DOHH2 (cell line): Measurements from ENCODE around the gene AKNA.

Source experiments
- H3F3A ChIP-seq: fragments of 200-600 bp; sonication (generic), shearing (Covaris generic); 2 replicates; pipeline ENCODE4 v1.6.0; 2016; ENCODE audit warnings: antibody characterized with exemption, mild to moderate bottlenecking; ENCODE audit not compliant: control insufficient read depth, insufficient read depth
- H3K27ac ChIP-seq: fragments of 200-600 bp; sonication (generic); 2 replicates; pipeline ENCODE4 v1.5.1; 2014; ENCODE audit warnings: low read depth, mild to moderate bottlenecking, low read length, moderate library complexity
- H3K27me3 ChIP-seq: fragments of 200-600 bp; sonication (generic); 2 replicates; pipeline ENCODE4 v1.6.1; 2014; ENCODE audit warnings: mild to moderate bottlenecking, low read length, mixed read lengths; ENCODE audit not compliant: control insufficient read depth
- H3K36me3 ChIP-seq: fragments of 200-600 bp; sonication (generic); 2 replicates; pipeline ENCODE4 v1.6.1; 2014; ENCODE audit warnings: mild to moderate bottlenecking, low read length, moderate library complexity, mixed read lengths; ENCODE audit not compliant: control insufficient read depth
- H3K4me1 ChIP-seq: fragments of 200-600 bp; sonication (generic); 2 replicates; pipeline ENCODE4 v1.6.1; 2014; ENCODE audit warnings: mild to moderate bottlenecking, low read length, mixed read lengths; ENCODE audit not compliant: control insufficient read depth
- H3K4me2 ChIP-seq: fragments of 200-600 bp; sonication (generic); 2 replicates; pipeline ENCODE4 v1.6.0; 2014; ENCODE audit warnings: mild to moderate bottlenecking, low read length, moderate library complexity
- H3K4me3 ChIP-seq: fragments of 200-600 bp; sonication (generic); 2 replicates; pipeline ENCODE4 v1.5.1; 2014; ENCODE audit warnings: mild to moderate bottlenecking, low read length, mixed read lengths
- H3K79me2 ChIP-seq: fragments of 200-600 bp; sonication (generic); 2 replicates; pipeline ENCODE4 v1.6.1; 2014; ENCODE audit warnings: mild to moderate bottlenecking, low read length, mixed read lengths; ENCODE audit not compliant: control insufficient read depth
- H3K9me2 ChIP-seq: fragments of 200-600 bp; sonication (generic); replicated peaks from 2 replicates; pipeline ENCODE4 v1.6.1; 2014; ENCODE audit warnings: mild to moderate bottlenecking, low read length, mixed read lengths; ENCODE audit not compliant: control insufficient read depth
- H3K9me3 ChIP-seq: fragments of 200-600 bp; sonication (generic); 2 replicates; pipeline ENCODE4 v1.6.1; 2014; ENCODE audit warnings: antibody characterized with exemption, low read length, mixed read lengths; ENCODE audit not compliant: control insufficient read depth, insufficient read depth
- H4K20me1 ChIP-seq: fragments of 200-600 bp; sonication (generic); 2 replicates; pipeline ENCODE4 v1.6.0; 2014; ENCODE audit warnings: low read depth, mild to moderate bottlenecking, antibody characterized with exemption, low read length, moderate library complexity; ENCODE audit not compliant: control insufficient read depth, insufficient read depth
- EZH2phosphoT487 ChIP-seq: fragments of 200-600 bp; sonication (generic); IDR thresholded peaks from 2 replicates; pipeline ENCODE4 v1.6.1; 2017; ENCODE audit warnings: borderline replicate concordance, mild to moderate bottlenecking, antibody characterized with exemption, low read length, moderate library complexity, mixed read lengths
- TF ChIP-seq, protein P1 (sequence below): fragments of 200-600 bp; sonication (generic); IDR thresholded peaks from one replicate; pipeline ENCODE4 v1.5.1; 2014; ENCODE audit warnings: antibody characterized with exemption, mild to moderate bottlenecking, low read depth, low read length; ENCODE audit not compliant: poor library complexity, severe bottlenecking

AKNA gene

GRCh38 chr9:114403153-114403756 lies 15.5 kb upstream of the AKNA start:
- Histone ChIP-seq H3F3A (no peaks in the 10 kb centered on the region; the same call in 1 of the 2 replicates), H3K4me1 (peaks cover 12% of the 10 kb centered on the region), H3K9me2 (no peaks in the 10 kb centered on the region), H3K27me3 (no peaks in the 10 kb centered on the region), H3K4me2 (no peak overlapping the region), H3K36me3 (no peaks in the 10 kb centered on the region), H3K9me3 (no peaks in the 10 kb centered on the region), H3K4me3 (no peak overlapping the region), H3K79me2 (no peaks in the 10 kb centered on the region), H3K27ac (no peak overlapping the region), H4K20me1 (no peaks in the 10 kb centered on the region)
- TF ChIP-seq, protein P1, sequence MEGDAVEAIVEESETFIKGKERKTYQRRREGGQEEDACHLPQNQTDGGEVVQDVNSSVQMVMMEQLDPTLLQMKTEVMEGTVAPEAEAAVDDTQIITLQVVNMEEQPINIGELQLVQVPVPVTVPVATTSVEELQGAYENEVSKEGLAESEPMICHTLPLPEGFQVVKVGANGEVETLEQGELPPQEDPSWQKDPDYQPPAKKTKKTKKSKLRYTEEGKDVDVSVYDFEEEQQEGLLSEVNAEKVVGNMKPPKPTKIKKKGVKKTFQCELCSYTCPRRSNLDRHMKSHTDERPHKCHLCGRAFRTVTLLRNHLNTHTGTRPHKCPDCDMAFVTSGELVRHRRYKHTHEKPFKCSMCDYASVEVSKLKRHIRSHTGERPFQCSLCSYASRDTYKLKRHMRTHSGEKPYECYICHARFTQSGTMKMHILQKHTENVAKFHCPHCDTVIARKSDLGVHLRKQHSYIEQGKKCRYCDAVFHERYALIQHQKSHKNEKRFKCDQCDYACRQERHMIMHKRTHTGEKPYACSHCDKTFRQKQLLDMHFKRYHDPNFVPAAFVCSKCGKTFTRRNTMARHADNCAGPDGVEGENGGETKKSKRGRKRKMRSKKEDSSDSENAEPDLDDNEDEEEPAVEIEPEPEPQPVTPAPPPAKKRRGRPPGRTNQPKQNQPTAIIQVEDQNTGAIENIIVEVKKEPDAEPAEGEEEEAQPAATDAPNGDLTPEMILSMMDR, result no peak
- TF ChIP-seq EZH2phosphoT487, result no peak

GRCh38 chr9:114401344-114401743 lies 13.6 kb upstream of the AKNA start:
- Histone ChIP-seq H3K36me3 (peaks cover 3% of the 10 kb centered on the region), H3K4me2 (no peak overlapping the region)

DNA sequence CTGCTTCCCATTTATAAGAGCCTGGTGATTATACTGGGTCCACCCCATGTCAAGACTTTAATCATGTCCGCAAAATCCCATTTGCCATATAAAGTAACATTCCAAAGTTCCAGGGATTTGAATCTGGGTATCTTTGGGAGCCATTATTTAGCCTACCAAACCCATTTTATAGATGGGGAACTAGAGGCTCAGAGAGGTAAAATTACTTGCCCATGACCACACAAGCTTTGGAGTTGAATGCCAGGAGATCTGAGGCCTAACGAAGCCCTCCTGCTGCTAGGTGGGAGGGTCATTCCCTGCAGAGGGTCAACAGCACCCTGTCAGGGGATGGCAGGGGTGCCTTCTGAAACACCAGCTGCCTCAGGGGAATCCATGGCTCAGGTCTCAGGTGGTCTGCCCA lies 13.0 kb upstream of the AKNA start:
- H3K27ac ChIP-seq, result no peak overlapping the region

More at GRCh38 chr9:114401344-114401743, 13.6 kb upstream of the AKNA start:
- no peak overlapping the region for H3K27ac ChIP-seq
- H3K9me3 ChIP-seq, result no peaks in the 10 kb centered on the region
- TF ChIP-seq, protein P1, result no peak
- TF ChIP-seq EZH2phosphoT487, result no peak
- H3K79me2 ChIP-seq, result peaks cover 12% of the 10 kb centered on the region
- no peaks in the 10 kb centered on the region for H3K27me3 ChIP-seq
- H3K9me2 ChIP-seq, result no peaks in the 10 kb centered on the region
- no peak overlapping the region for H3K4me3 ChIP-seq
- H4K20me1 ChIP-seq, result no peaks in the 10 kb centered on the region
- no peaks in the 10 kb centered on the region; the same call in 1 of the 2 replicates for H3F3A ChIP-seq
- peaks cover 22% of the 10 kb centered on the region for H3K4me1 ChIP-seq

More for the DNA sequence above, 13.0 kb upstream of the AKNA start:
- TF ChIP-seq, protein P1, result no peak
- Histone ChIP-seq H3K4me3 (no peak overlapping the region), H3F3A (no peaks in the 10 kb centered on the region; the same call in 1 of the 2 replicates), H3K9me3 (no peaks in the 10 kb centered on the region), H3K4me1 (peaks cover 26% of the 10 kb centered on the region), H3K9me2 (no peaks in the 10 kb centered on the region), H4K20me1 (no peaks in the 10 kb centered on the region), H3K36me3 (peaks cover 9% of the 10 kb centered on the region), H3K79me2 (peaks cover 18% of the 10 kb centered on the region), H3K4me2 (no peak overlapping the region), H3K27me3 (no peaks in the 10 kb centered on the region)
